ENCODE measurements around the gene CA5B.
A peak's percentile ranks its signal among the peaks of the same experiment; 100 is the strongest.
"Not testable (repeated sequence)": the region's sequence is repeated elsewhere in the genome, so short reads cannot be mapped to it uniquely, and the experiment has no call there.

Gene CA5B, protein sequence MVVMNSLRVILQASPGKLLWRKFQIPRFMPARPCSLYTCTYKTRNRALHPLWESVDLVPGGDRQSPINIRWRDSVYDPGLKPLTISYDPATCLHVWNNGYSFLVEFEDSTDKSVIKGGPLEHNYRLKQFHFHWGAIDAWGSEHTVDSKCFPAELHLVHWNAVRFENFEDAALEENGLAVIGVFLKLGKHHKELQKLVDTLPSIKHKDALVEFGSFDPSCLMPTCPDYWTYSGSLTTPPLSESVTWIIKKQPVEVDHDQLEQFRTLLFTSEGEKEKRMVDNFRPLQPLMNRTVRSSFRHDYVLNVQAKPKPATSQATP

GRCh38 chrX:15737959-15738902 is at the start of gene CA5B:
TSS of gene CA5B (plus strand) at chrX:15738270. CDS start at chrX:15750024, 11,754 bp downstream.
- DNase-seq (ENCODE audit: low read depth, low spot score), result peak; percentile 89

GRCh38 chrX:15694941-15695451 is 43.1 kb upstream of the CA5B start:
- no peak for DNase-seq (ENCODE audit: low read depth, low spot score)

DNA sequence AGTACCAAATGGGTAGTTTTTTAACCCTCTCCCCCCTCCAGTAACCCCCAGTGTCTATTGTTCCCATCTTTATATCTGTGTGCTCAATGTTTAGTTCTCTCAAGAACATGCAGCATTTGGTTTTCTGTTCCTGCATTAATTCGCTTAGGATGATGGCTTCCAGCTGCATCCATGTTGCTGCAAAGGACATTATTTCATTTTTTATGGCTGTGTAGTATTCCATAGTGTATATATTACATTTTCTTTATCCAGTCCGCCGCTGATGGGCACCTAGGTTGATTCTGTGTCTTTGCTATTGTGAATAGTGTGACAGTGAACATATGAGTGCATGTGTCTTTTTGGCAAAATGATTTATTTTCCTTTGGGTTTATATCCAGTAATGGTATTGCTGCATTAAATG is 41.6 kb upstream of the CA5B start:
- DNase-seq (ENCODE audit: low read depth, low spot score), result no peak

DNA sequence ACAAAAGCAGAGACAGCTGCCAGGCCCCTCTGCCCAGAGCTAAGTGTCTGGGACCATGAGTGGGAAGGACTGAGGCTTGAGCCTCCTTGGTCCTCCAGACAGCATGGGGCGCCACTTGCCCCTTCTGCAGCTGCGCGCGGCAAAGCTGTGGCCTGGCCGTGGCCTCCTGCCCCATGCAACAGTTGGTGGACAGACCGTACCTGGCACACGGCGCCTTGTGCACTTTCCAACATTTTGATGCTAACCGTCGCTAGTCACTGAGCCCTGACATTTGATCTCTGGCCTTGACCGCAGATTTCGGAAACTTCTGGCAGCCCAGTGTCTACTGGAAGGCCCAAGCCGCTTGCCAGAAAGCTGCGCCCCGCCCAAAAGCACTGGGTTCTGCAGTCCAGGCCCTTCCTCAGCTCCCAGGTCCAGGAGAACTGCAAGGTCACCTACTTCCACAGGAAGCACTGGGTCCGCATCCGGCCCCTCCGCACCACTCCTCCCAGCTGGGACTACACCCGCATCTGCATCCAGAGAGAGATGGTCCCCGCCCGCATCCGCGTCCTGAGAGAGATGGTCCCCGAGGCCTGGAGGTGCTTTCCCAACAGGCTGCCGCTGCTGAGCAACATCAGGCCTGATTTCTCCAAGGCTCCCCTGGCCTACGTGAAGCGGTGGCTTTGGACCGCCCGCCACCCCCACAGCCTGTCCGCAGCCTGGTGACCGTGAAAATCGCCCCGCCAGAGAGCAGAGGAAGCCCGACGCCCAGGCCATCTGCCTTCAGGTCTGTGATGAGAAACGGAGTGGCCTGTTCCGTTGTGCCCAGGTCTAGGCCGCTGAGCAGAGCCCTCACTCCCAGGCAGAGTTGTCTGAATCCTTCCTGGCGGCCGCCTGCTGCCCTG is 35.3 kb upstream of the CA5B start:
- no peak for DNase-seq (ENCODE audit: low read depth, low spot score)

- not testable (repeated sequence) for DNase-seq (ENCODE audit: low read depth, low spot score)
These were observed 34.3 kb upstream of the CA5B start for GRCh38 chrX:15703809-15704208.

- not testable (repeated sequence) for DNase-seq (ENCODE audit: low read depth, low spot score)
These were observed 33.8 kb upstream of the CA5B start for GRCh38 chrX:15704273-15704672.

DNA sequence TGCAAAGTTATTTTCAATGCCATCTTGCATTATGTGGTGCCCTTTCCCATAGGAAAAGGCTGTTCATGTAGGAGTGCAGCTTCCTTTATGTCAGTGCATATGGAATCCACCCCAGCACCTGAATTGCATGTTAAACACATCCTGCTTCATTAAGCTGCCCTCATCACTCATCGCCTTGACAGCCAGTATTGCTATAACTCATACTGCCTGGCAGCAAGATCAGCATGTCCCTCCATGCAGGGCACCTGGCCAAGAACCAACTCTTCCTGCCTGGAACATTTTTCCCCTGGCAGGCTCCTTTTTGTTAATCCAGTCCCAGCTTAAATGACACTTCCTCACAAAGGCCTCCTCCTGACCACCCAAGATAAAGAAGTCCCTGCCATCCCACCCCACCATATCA is 23.5 kb upstream of the CA5B start:
- no peak for DNase-seq (ENCODE audit: low read depth, low spot score)

- no peak for DNase-seq (ENCODE audit: low read depth, low spot score)
These were observed 19.6 kb upstream of the CA5B start for GRCh38 chrX:15718283-15718970.

DNA sequence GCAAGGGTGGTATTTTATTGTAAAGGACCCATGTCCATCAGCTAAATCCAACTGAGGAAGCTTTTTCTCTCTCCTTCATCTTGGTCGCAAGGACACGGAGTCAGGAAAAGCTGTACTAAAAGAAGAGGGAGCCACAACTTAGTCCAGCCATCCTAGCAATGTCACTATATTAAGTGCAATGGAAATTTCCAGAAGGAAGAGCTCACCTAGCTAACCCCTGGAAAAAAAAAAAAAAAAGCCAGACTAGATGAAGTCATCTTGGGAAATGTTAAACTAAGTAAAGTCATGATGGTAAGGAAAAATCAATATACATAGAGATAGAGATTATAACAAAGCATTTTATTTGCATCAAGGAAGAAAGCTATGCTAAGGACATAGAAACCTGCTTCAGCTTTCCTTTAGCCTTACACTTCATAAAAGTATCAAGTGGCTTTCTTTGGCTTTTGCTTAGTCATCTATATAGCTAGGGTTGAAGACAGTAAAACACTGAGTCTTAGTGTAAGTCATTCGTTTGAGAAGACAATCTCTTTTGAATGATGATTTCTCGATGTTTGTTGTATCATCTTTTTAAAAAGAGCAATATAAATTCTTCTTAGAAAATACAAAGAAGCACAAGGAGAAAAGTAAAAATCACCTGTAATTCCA is 18.6 kb upstream of the CA5B start:
- no peak for DNase-seq (ENCODE audit: low read depth, low spot score)

- no peak for DNase-seq (ENCODE audit: low read depth, low spot score)
These were observed 16.2 kb upstream of the CA5B start for GRCh38 chrX:15721911-15722310.

GRCh38 chrX:15723887-15724517 is 14.1 kb upstream of the CA5B start:
- DNase-seq (ENCODE audit: low read depth, low spot score), result no peak

- DNase-seq (ENCODE audit: low read depth, low spot score), result no peak
These were observed 13.2 kb upstream of the CA5B start for GRCh38 chrX:15724911-15725310.

DNA sequence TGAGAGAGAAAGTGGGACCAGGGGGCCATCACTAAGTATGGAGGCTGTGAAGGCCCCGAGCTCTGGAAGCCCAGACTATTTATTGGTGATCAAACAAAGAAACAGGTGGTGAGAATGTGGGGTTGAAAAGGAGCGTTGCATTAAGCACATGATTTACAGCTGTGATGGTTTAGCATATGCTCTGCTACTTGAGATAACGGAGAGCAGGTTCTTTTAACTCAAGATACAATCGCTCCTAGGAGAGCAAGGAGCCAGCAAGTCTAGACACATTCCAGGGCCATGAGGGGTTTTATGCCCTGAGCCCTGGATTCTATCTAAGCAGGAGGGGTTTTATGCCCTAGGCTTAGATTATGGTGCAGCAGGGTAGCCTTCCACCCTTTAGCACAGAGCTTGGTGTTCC is 6.7 kb upstream of the CA5B start:
- not testable (repeated sequence) for DNase-seq (ENCODE audit: low read depth, low spot score)

DNA sequence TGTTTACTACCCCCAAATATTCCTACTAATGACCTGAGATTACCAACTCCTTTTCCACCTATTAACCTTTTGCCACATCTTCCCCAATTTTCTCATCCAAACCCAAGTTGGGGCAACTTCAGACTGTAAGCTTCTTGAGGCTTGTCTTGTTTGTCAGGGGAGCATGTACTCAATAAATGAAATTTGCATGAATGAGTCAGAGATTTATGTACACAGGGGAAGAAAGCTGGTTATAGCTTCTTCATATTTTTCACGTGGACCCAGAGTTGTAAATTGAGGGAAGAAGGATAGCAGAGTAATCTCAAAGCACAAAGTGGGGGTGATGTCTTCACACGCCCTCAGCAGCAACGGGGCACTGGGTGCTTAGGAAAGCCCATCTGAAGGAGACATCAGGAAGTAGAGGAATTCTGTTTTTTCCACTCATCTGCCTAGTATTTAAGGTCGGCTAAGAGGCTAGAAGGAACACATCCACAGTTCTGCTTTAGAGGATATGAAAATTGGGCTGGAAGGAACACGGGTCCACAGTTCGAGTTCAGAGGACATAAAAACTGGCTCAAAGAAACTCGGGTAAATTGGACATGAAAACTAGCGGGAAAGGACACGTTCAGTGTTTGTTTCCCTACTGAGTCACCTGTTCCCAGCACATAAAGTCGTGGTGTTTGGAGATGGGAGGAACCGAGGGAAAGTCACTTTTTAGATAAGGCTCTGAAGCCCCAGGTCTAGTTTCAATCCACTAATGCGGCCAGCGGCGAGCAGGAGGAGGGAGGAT is 696 bp upstream of the CA5B start:
- DNase-seq (ENCODE audit: low read depth, low spot score), result no peak

GRCh38 chrX:15739886-15740285 is 1.8 kb downstream of the CA5B start:
- no peak for DNase-seq (ENCODE audit: low read depth, low spot score)

DNA sequence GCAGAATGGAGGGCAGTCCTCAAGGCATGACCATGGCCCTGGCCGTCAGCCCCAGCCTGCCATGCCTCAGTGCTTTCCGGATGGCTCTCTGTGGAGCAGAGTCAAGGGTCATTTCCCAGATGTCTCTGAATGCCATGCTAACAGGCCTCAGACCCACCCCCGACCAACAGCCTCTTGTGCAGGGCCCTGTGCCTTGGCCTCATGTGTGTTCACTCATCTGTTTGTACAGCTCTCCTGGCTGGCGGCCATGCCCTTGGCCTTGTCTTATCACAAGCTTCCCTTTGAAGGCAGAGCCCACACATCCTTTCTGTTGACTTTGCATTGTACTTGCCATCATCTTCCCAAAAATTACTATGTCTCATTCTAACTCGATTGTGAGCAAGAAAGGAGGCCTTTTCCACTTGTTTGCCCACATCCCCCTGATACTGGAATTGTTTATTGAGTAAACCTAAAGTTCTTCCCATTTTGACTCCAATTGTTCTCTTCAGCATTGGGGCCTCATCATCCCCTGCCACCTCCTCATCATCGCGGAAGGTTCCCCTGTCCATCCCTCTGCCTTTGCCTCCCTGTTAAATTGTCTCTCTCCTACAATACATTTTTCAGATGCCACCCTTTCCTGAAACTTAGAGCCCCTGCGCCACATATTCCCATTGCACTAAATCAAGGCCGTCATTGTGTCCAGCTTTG is 6.3 kb downstream of the CA5B start:
- DNase-seq (ENCODE audit: low read depth, low spot score), result no peak

GRCh38 chrX:15745179-15745578 is 7.1 kb downstream of the CA5B start:
- no peak for DNase-seq (ENCODE audit: low read depth, low spot score)

GRCh38 chrX:15746651-15747050 is 8.6 kb downstream of the CA5B start:
- DNase-seq (ENCODE audit: low read depth, low spot score), result not testable (repeated sequence)
